Kidney (tissue), 14 donors: ENCODE data around the gene ITGB4. TPM values are rescaled to one million over a fixed set of nuclear protein-coding genes. Genes with fewer than 3 reads are reported as not detected.
A peak's percentile ranks its signal among the peaks of the same experiment; 100 is the strongest.

ENCODE experiments used
- DNase-seq, 5 donors: peaks; one replicate each; pipeline ENCODE4 v3.0.0-alpha.2; 2013 to 2020
- FAIRE-seq: peaks from 2 replicates; lab custom pipeline; 2012; peaks lifted over from hg19 to GRCh38; lab: Jason Lieb, UNC
- H3K27ac ChIP-seq, 2 donors: one replicate each; pipeline ENCODE4 v1.7.0; 2013; ENCODE audit warnings: low read depth in 2 of 2, low read length in 2 of 2, inconsistent platforms in 1 of 2
- H3K27me3 ChIP-seq: one replicate; pipeline ENCODE4 v1.7.1; 2013; ENCODE audit warnings: low read length, inconsistent platforms; ENCODE audit not compliant: control insufficient read depth, insufficient read depth
- H3K36me3 ChIP-seq, 3 donors: one replicate each; pipeline versions ENCODE4 v1.7.0 to v1.7.1; 2013; ENCODE audit warnings: low read length in 3 of 3, control low read depth in 1 of 3, inconsistent platforms in 1 of 3; ENCODE audit not compliant: insufficient read depth in 3 of 3, control insufficient read depth in 2 of 3
- H3K4me1 ChIP-seq, 3 donors: one replicate each; pipeline versions ENCODE4 v1.7.0 to v1.7.1; 2013; ENCODE audit warnings: low read length in 3 of 3, inconsistent platforms in 1 of 3, low read depth in 1 of 3; ENCODE audit not compliant: control insufficient read depth in 2 of 3, insufficient read depth in 2 of 3
- H3K4me3 ChIP-seq, 3 donors: one replicate each; pipeline versions ENCODE4 v1.7.0 to v1.8.1; 2013; ENCODE audit warnings: low read length in 3 of 3, control low read depth in 1 of 3, inconsistent platforms in 1 of 3
- H3K9ac ChIP-seq, 3 donors: one replicate each; pipeline versions ENCODE4 v1.7.0 to v1.7.1; 2013; ENCODE audit warnings: low read length in 3 of 3, control low read depth in 1 of 3, inconsistent platforms in 1 of 3
- H3K9me3 ChIP-seq, 3 donors: one replicate each; pipeline versions ENCODE4 v1.7.0 to v1.7.1; 2013; ENCODE audit warnings: low read length in 3 of 3, control low read depth in 1 of 3, inconsistent platforms in 1 of 3; ENCODE audit not compliant: control insufficient read depth in 2 of 3, insufficient read depth in 1 of 3
- CTCF ChIP-seq: IDR thresholded peaks from 3 replicates; pipeline ENCODE4 v1.5.1; 2012; ENCODE audit warnings: mild to moderate bottlenecking, moderate library complexity, borderline replicate concordance; ENCODE audit not compliant: insufficient read depth; ENCODE audit errors: extremely low read depth
- intact Hi-C: fragments of 100-400 bp; cut with DNase I; formaldehyde crosslinking; loops from one replicate; pipeline ENCODE4 v1.11.1; 2022
- polyA plus RNA-seq: library from polyadenylated mRNA; stranded (reverse); fragments of 350-450 nt; fragmentation: Illumina TruSeq; extraction: RNeasy Lipid Tissue Mini Kit (QIAGEN cat#74804); gene quantifications from one replicate; pipeline ENCODE4 v1.2.3, GENCODE V29; 2014; ENCODE audit warnings: low read depth, low replicate concordance; ENCODE audit not compliant: insufficient read depth
- total RNA-seq: library from RNA; stranded (reverse); fragmentation: NEBNext Ultra II Directional; extraction: Animal tissue kit (Norgen Biotek cat#: 25700); gene quantifications from one replicate; pipeline ENCODE4 v1.2.1, GENCODE V29; 2021
- donor health status: control.
- donor health status: control.
- donor health status: control.
- donor health status: control.
- donor health status: control.
- donor health status: DM: yes; HTN: yes; CAD: no.
- donor health status: Normal renal cell carcinoma (clear cell type).

The ITGB4 gene
- total and polyA plus RNA-seq, 2 donors from 2014 or later, result 15.7 to 149 TPM

- H3K4me1 ChIP-seq, result peaks cover 2 to 16% (median 10%) of the 10 kb centered on the region in 3 donors
- TF ChIP-seq CTCF, result no peak
- no peaks in the 10 kb centered on the region for H3K9me3 ChIP-seq
- H3K27ac ChIP-seq, result peak overlapping the region in 1 of 2 donors; percentile 23
- H3K36me3 ChIP-seq, result no peaks in the 10 kb centered on the region
- H3K9ac ChIP-seq, result no peak overlapping the region
- H3K27me3 ChIP-seq, result no peaks in the 10 kb centered on the region
- intact Hi-C loops, result no loop called here
- no peak for FAIRE-seq
- DNase-seq, result peak in 1 of 5 donors; percentile 74
- H3K4me3 ChIP-seq, result no peak overlapping the region
Observed at GRCh38 chr17:75750661-75751423, 29.6 kb downstream of the ITGB4 start.

DNA sequence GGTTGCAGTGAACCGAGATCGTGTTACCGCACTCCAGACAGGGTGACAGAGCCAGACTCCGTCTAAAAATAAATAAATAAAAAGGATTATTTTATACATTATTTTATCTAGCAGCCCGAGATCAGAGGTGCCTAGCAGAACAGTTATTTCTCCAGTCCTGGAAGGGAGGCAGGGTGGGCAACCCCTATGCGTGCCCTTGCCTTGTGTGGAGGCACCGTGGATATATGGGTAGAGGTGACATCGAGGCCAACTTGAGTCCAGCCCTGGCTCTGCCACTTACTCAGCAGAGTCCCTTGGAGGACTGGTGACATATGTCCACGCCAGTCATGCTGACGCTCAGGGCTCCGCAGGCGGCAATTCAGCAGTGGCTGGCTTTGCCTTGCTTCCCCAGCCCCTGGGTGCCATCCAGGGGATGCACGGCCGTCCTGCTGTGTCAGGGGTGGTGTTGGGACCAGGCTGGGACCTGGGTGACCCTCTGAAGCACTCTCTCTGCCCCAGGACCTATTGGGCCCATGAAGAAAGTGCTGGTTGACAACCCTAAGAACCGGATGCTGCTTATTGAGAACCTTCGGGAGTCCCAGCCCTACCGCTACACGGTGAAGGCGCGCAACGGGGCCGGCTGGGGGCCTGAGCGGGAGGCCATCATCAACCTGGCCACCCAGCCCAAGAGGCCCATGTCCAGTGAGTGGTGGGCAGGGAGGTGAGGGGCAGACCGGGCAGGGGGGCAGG lies 30.6 kb downstream of the ITGB4 start:
- no peak for FAIRE-seq
- Histone ChIP-seq H3K4me3 (no peak overlapping the region), H3K27ac (no peak overlapping the region), H3K36me3 (no peaks in the 10 kb centered on the region), H3K4me1 (peaks cover 2 to 18% (median 10%) of the 10 kb centered on the region in 3 donors), H3K9me3 (no peaks in the 10 kb centered on the region), H3K9ac (no peak overlapping the region), H3K27me3 (no peaks in the 10 kb centered on the region)
- no peak for TF ChIP-seq CTCF
- intact Hi-C loops, result no loop called here
- DNase-seq, result no peak

GRCh38 chr17:75752405-75752709 lies 31.1 kb downstream of the ITGB4 start:
- no peak overlapping the region for H3K4me3 ChIP-seq
- no peak for FAIRE-seq
- no peaks in the 10 kb centered on the region for H3K9me3 ChIP-seq
- intact Hi-C loops, result no loop called here
- H3K36me3 ChIP-seq, result no peaks in the 10 kb centered on the region
- no peak for DNase-seq
- H3K4me1 ChIP-seq, result peaks cover 2 to 18% (median 10%) of the 10 kb centered on the region in 3 donors
- H3K9ac ChIP-seq, result no peak overlapping the region
- no peak for TF ChIP-seq CTCF
- H3K27ac ChIP-seq, result no peak overlapping the region
- no peaks in the 10 kb centered on the region for H3K27me3 ChIP-seq
